Measurements from ENCODE around the gene MRM1.

DNA sequence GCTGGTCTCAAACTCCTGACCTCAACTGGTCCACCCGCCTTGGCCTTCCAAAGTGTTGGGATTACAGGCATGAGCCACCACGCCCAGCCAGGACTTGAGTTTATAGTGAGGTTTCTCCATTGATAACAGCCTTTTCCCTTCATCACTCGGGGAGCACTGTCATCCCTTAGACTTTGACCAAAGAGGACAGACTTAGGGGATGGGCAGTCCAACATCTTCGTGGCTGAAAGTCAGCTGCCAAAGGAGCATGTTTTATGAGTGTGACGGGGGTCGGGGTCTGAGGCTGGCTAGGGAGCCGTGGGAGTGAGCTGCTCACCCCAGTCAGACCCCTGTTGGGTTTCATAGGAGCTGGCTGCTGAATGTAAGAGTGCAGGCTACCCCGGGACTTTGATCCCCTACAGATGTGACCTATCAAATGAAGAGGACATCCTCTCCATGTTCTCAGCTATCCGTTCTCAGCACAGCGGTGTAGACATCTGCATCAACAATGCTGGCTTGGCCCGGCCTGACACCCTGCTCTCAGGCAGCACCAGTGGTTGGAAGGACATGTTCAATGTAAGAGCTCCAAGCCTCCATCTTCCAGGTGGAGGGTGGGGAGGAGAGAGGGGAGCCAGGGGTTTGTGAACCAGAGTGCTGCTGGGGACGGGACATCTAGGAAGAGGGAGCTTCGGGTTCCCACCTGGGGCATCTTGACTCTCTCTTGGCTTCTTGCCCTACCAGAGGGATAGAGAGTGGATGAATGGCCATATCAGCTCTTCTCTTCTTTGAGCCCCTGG is 6.6 kb upstream of the MRM1 start:
- TF ChIP-seq TEAD4 (CRISPR knock-in tag; IDR thresholded peaks at IDR 0.05), result no peak
- no peak for TF ChIP-seq CTCF (IDR thresholded peaks at IDR 0.05)

Measured in WTC11 (cell line).